NCI-H1694 treated with DMSO at 0.1 percent for 48 hours (cell line): ENCODE data around the gene ARPC5.
"Not testable (repeated sequence)": the region's sequence is repeated elsewhere in the genome, so short reads cannot be mapped to it uniquely, and the experiment has no call there.

Experiments
- DNase-seq: peaks from one replicate; lab custom pipeline; 2025; lab: John Stamatoyannopoulos, UW

ARPC5 gene

GRCh38 chr1:183646776-183647175 is 11.2 kb upstream of the ARPC5 start:
- DNase-seq: no peak

- no peak for DNase-seq
Measured at GRCh38 chr1:183645531-183645930, 9.9 kb upstream of the ARPC5 start.

- no peak for DNase-seq
Measured at GRCh38 chr1:183642166-183642565, 6.6 kb upstream of the ARPC5 start.

DNA sequence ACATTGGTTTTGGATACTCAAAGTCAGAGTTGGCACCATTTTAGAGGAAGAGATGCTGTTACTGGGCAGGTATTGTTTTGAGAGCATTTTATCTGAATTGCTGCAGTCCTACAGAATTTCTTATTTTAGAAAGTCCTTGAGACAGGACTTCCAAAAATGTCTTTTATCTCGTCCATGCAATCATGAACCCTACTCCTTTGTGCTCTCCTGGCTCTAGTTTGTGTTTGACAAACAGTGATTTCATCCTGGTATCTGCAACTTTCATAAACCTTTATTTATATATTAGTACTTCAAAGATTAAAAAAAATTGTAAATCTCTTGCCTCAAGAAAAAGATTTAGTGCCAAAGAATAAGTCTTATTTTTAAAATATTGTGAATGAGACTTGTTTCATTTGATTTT is 4.6 kb upstream of the ARPC5 start:
- DNase-seq: no peak

DNA sequence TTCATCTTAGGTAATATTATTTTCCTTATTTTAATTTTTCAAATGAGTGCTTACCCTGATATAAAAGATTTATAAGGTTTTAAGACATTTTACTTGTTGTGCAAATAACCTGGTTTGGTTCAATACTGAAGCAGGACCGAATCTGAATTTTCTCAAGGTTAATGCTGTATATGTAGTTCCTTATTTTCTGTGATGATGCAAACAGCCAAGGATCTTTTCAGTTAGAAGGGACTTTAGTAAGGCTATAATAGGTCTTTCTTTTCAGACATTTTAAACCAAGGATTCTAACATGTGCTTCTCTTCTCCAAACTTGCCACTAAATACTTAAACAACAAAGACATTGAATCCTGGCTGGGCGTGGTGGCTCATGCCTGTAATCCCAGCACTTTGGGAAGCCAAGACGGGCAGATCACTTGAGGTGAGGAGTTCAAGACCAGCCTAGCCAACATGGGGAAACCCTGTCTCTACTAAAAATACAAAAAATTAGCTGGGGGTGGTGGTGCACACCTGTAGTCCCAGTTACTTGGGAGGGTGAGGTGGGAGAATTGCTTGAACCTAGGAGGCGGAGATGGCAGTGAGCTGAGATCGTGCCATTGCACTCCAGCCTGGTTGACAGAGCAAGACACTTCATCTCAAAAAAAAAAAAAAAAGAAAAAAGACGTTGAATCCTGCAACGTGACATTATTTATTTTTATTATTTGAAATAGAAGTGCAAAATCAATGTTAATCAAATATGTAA is 3.2 kb upstream of the ARPC5 start:
- DNase-seq: no peak

- no peak for DNase-seq
Measured at GRCh38 chr1:183636783-183637182, 1.2 kb upstream of the ARPC5 start.

DNA sequence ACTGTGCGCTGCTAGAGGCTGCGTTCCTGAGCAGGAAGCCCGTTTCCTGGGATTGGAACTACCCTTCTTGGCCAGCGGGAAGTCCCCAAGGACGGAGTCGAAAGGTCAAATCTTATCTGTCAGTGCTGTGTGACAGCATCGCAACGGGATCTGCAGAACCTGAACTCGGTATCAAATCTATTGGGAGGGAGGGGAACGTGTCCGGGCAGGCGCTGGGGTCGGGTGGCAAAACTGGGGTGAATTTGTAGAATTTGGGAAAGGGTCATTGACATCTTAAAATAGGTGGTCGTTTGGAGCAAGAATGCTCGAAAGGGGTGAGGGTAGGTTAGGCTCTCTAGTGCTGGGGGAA is 725 bp upstream of the ARPC5 start:
- DNase-seq: no peak

DNA sequence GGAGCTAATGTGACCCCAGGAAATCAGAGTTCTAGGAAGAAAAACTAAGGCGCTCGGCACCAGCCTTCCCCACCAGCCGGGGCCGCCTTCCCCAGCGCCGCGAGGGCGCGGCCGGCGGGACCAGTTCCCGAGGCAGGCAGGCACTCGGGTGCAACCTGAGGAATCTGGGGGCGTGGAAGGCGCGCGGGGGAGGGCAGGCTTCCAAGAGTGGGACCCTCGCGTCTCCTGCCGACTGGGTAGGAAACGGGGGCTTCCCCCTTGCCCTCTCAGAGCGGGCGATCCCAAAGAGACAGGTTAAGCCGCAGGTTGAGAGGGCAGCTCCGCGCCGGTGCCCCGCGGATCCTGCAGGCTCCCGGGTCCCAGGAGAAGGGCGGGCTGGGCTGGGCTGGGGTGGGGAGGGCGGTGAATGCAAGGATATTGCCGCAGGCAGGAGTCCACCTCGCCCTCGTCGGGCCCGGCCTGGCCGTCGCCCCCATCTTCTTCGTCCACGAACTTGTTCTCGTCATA is 431 bp downstream of the ARPC5 start:
- no peak for DNase-seq

DNA sequence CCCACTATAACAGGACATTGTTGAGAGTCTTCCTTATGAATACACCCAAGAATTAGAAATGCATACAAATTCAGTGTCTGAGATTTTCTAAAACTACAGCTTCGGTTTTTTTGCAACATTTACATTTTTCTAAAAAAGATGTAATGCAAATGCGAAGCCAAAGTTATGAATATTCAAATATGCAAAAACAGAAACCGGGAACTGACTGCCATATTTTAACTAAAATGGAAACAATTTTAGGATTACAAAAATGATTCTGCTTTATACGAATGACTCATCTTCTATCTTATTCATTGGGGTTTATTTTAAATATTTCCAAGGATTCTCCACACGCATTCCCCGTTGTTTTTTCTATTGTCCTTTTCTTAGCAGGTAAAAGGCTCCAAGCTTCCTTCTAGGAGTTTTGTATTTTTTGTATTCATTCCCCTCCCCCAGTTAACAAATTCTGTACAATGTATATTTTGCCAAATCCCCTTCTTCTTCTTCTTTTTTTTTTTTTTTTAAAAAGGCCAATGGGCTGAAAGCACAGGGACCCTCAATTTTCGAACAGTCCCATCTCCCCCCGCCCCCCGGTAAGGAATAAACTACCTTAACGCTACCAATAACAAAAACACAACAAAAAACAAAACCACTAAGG is 1.0 kb downstream of the ARPC5 start:
- DNase-seq: no peak

GRCh38 chr1:183633676-183634343 is 1.8 kb downstream of the ARPC5 start:
- peak; percentile 88 for DNase-seq

- no peak for DNase-seq
Measured at GRCh38 chr1:183632964-183633363, 2.6 kb downstream of the ARPC5 start.

- no peak for DNase-seq
Measured at GRCh38 chr1:183632114-183632513, 3.5 kb downstream of the ARPC5 start.

- DNase-seq: no peak
Measured at GRCh38 chr1:183630748-183631147, 4.8 kb downstream of the ARPC5 start.

DNA sequence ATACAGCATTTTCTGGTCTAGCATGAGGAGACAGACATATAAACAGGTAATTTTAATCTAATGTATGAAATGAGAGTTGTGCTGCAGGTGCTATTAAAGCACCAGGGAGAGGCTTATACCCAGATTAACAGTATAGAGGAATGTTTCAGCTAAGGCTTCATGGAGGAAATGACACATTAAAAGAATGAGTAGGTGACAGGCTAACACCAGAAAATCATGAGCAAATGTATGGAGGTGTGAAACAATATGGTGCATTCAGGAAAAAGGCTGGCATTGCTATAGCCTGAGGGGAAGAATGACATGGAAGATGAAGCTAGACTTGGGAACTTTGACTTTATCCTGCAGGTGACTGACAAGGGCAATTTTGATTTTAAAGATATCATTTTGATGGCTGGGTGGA is 7.0 kb downstream of the ARPC5 start:
- DNase-seq: no peak

- not testable (repeated sequence) for DNase-seq
Measured at GRCh38 chr1:183626236-183626635, 9.3 kb downstream of the ARPC5 start.

GRCh38 chr1:183622884-183623785 is 12.4 kb downstream of the ARPC5 start:
- DNase-seq: peak; percentile 64

- no peak for DNase-seq
Measured at GRCh38 chr1:183622013-183622412, 13.6 kb downstream of the ARPC5 start.

DNA sequence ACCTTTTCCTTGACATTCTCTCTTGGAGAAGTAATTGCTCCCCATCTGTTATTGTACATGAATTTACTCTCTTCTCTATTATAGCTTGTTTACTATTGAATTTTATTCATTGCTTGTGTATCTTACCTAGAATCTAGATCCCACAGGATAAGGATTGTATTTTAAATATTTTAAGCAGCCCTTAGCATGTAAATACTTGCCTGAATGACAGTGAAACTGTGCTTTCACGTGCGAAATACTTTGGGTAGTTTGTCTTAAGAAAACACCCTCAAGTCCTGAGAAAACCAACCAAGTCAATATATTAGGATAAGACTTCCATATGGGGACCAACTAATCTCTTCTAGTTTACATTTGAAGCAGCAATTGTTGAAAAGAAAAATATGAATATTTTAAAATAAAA is 15.3 kb downstream of the ARPC5 start:
- DNase-seq: no peak

DNA sequence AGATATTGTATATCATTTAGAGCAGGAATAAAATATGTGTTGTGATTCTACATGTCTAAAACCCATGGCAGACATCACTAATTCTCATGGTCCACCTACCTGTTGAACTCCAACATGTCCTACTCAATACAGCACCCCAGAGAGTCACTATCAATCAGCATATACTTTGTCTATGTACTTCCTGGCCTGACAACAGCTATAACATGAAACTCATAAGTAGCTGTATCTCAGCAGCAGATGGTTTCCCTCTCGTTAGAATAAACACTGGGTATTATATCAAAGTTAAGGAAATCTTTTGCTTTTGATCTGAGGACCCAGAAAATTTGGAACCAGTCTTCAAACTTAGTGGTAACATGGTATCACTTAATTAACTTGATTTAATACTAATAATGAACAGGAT is 15.8 kb downstream of the ARPC5 start:
- no peak for DNase-seq

DNA sequence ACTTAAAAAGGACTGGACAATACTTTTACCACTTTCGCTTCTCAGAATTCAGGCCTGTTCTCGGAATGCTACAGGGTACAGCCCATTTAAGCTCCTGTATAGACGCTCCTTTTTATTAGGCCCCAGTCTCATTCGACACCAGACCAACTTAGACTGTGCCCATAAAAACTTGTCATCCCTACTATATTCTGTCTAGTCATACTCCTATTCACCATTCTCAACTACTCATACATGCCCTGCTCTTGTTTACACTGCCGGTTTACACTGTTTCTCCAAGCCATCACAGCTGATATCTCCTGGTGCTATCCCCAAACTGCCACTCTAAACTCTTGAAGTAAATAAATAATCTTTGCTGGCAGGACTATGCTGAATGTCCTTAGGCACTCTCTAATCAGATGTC is 17.4 kb downstream of the ARPC5 start:
- not testable (repeated sequence) for DNase-seq

DNA sequence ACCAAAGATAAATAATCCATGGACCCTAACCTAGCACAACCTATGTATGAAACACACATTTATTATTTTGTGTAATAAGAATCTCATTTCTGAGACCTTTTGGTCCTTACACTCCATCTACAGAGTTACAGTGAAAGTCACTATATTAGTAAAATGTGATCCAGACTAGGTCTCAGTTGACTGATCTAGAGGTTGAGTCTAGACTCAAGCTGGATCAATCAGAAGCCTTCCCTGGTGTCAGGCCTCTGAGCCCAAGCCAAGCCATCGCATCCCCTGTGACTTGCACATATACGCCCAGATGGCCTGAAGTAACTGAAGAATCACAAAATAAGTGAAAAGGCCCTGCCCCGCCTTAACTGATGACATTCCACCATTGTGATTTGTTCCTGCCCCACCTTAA is 22.6 kb downstream of the ARPC5 start:
- DNase-seq: not testable (repeated sequence)

GRCh38 chr1:183612407-183612806 is 23.2 kb downstream of the ARPC5 start:
- DNase-seq: no peak
